Measurements from ENCODE around the gene PAOX. TPM values are rescaled to one million over a fixed set of nuclear protein-coding genes. Genes with fewer than 3 reads are reported as not detected.

The PAOX gene
- total and polyA plus RNA-seq, 2 of the 13 experiments (the other 11 are each of a cell fraction or from before 2014, with no cell fraction given): 0.49 to 0.77 TPM

GRCh38 chr10:133361227-133361626, 17.8 kb upstream of the PAOX start:
- CTCF ChIA-PET (ENCODE audit: low intra/inter-chr PET ratio, low total read pairs): no interaction called here
- H3K79me2 ChIP-seq (ENCODE audit: insufficient read depth, low read length): peaks cover 11% of the 10 kb centered on the region
- no peaks in the 10 kb centered on the region for H3K27me3 ChIP-seq (ENCODE audit: control insufficient read depth in 1 of 2, insufficient read depth in 2 of 2, low read length in 2 of 2)
- no peak overlapping the region for H3K27ac ChIP-seq (ENCODE audit: extremely low read length, insufficient read depth, low read length)
- in situ Hi-C loops (cut with HindIII; ENCODE audit: extremely low pct_ligation_motif_present, low pct_unique_long_range_greater_than_20kb) (no loop called here), intact Hi-C loops (cut with micrococcal nuclease; ENCODE audit: unreplicated experiment) (no loop called here)
- FAIRE-seq: no peak
- H4K20me1 ChIP-seq (ENCODE audit: insufficient read depth, low read length): no peaks in the 10 kb centered on the region
- no peak for DNase-seq (ENCODE audit: low spot score)
- no peak overlapping the region for H3K4me3 ChIP-seq (replicated peaks in 1 of 3; ENCODE audit: insufficient read depth in 1 of 3, low read depth in 2 of 3, low read length in 3 of 3)
- H3K9me3 ChIP-seq (ENCODE audit: low read length): no peaks in the 10 kb centered on the region
- H3K4me1 ChIP-seq (ENCODE audit: insufficient read depth, low read length): peaks cover 31% of the 10 kb centered on the region
- no peak overlapping the region for H3K4me2 ChIP-seq (ENCODE audit: low read depth, low read length)
- POLR2A ChIA-PET: interaction anchor here (1.3 to 5.8 kb wide), 4 partner anchors 11 to 33 kb away, joined by 3 to 78 read pairs (median 31); partner anchors contain the start of genes ECHS1, MTG1, PAOX and PRAP1
- H3K36me3 ChIP-seq (replicated peaks in 1 of 2; ENCODE audit: control insufficient read depth in 1 of 2, insufficient read depth in 2 of 2, low read length in 2 of 2): peaks cover 20 to 38% of the 10 kb centered on the region in 2 experiments
- no peak overlapping the region for H2AFZ ChIP-seq (ENCODE audit: low read length)
- H3K9ac ChIP-seq (ENCODE audit: insufficient read depth, low read depth, low read length): no peak overlapping the region
- BruUV-seq (replicated peaks): no TSS peak
- ATAC-seq: no peak
- 86% methylated on average over 4 of the region's 5 CpGs for WGBS (ENCODE audit: low lambda C conversion rate)
- TF ChIP-seq PBX3 (CRISPR knock-in tag; IDR thresholded peaks at IDR 0.05; ENCODE audit: borderline replicate concordance) (no peak), IRX3 (CRISPR knock-in tag; IDR thresholded peaks at IDR 0.05; ENCODE audit: borderline replicate concordance, low read depth) (no peak), CAMTA2 (CRISPR knock-in tag; IDR thresholded peaks at IDR 0.05; ENCODE audit: borderline replicate concordance) (no peak), BORCS8-MEF2B (CRISPR knock-in tag; IDR thresholded peaks at IDR 0.05) (no peak), MXI1 (IDR thresholded peaks at IDR 0.05; ENCODE audit: borderline replicate concordance, low read depth, low read length) (no peak), ZNF687 (CRISPR knock-in tag; IDR thresholded peaks at IDR 0.05) (no peak), ZNF232 (CRISPR knock-in tag; IDR thresholded peaks at IDR 0.05; ENCODE audit: borderline replicate concordance) (no peak), HMGA1 (CRISPR knock-in tag; conservative IDR thresholded peaks at IDR 0.05) (no peak), ZNF678 (CRISPR knock-in tag; IDR thresholded peaks at IDR 0.05) (no peak), ZBTB1 (CRISPR knock-in tag; IDR thresholded peaks at IDR 0.05; ENCODE audit: borderline replicate concordance) (no peak), SALL1 (CRISPR knock-in tag; IDR thresholded peaks at IDR 0.05) (no peak), ZKSCAN1 (IDR thresholded peaks at IDR 0.05; ENCODE audit: low read length) (no peak), ZNF589 (CRISPR knock-in tag; conservative IDR thresholded peaks at IDR 0.05) (no peak), ESRRA (CRISPR knock-in tag; IDR thresholded peaks at IDR 0.05; ENCODE audit: low read depth) (no peak), ZNF577 (CRISPR knock-in tag; IDR thresholded peaks at IDR 0.05; ENCODE audit: borderline replicate concordance, low read depth) (no peak), ZNF574 (CRISPR knock-in tag; IDR thresholded peaks at IDR 0.05) (no peak), NR2F1 (CRISPR knock-in tag; IDR thresholded peaks at IDR 0.05) (no peak), POLR2AphosphoS5 (IDR thresholded peaks at IDR 0.05; ENCODE audit: low read depth, low read length) (0 out of 2 replicates have a peak, but pooled peaks have one; percentile 46)

All from HepG2 (cell line).